Progenitor cell of endocrine pancreas (in vitro differentiated cells): ENCODE results near the gene PC. TPM values are rescaled to one million over a fixed set of nuclear protein-coding genes. Genes with fewer than 3 reads are reported as not detected.

Experiments used
- DNase-seq: peaks from one replicate; pipeline ENCODE4 v3.0.0; 2021; ENCODE audit warnings: low spot score; ENCODE audit not compliant: unreplicated experiment
- H3K27ac Mint-ChIP-seq: 2 replicates; pipeline ENCODE4 v1.8.0; 2021; ENCODE audit warnings: mild to moderate bottlenecking, moderate library complexity, mixed read lengths
- H3K27me3 Mint-ChIP-seq: 2 replicates; pipeline ENCODE4 v1.8.0; 2021; ENCODE audit warnings: mixed read lengths
- H3K36me3 Mint-ChIP-seq: 2 replicates; pipeline ENCODE4 v1.8.0; 2022; ENCODE audit warnings: mixed read lengths; ENCODE audit not compliant: insufficient read depth
- H3K4me1 Mint-ChIP-seq: 2 replicates; pipeline ENCODE4 v1.8.0; 2021; ENCODE audit warnings: low read depth, mixed read lengths
- H3K4me3 Mint-ChIP-seq: 2 replicates; pipeline ENCODE4 v1.8.0; 2021; ENCODE audit warnings: low read depth, mild to moderate bottlenecking, moderate library complexity, mixed read lengths
- H3K9me3 Mint-ChIP-seq: 2 replicates; pipeline ENCODE4 v1.8.0; 2021; ENCODE audit warnings: low read depth, mixed read lengths
- total RNA-seq: library from RNA; stranded (reverse); gene quantifications from 2 replicates; pipeline ENCODE4 v1.2.1, GENCODE V29; 2021
- TF ChIP-seq, protein P1 (sequence below): fragments of 200-600 bp; sonication (generic); IDR thresholded peaks from one replicate; pipeline ENCODE4 v1.5.0; 2021; ENCODE audit warnings: antibody characterized with exemption, mild to moderate bottlenecking; ENCODE audit not compliant: unreplicated experiment

Gene PC
- total RNA-seq, 1 donor from 2014 or later: 25.0 TPM

DNA sequence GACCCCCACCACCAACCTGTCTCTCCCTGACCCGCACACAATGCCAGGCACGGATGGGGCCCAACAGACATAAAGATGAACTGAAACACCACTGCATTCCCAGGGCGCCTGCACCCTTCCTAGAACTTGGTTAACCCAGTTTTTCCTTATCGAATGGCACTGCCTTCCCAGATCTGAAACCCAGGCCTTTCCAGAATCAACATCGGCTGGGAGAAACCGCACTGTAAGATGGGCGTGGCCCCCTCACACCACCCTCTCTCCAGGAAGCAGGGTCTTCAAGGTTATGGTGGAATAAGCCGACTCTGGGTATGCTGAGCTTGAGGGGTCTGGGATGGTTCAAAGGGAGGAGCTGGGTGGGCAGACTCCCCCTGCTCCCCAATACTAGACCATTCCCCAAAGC, 78.2 kb downstream of the PC start:
- no peak for DNase-seq
- Mint-ChIP-seq H3K4me3 (no peak overlapping the region), H3K9me3 (no peaks in the 10 kb centered on the region), H3K27ac (no peak overlapping the region), H3K4me1 (peaks cover 27% of the 10 kb centered on the region), H3K27me3 (peaks cover 15% of the 10 kb centered on the region), H3K36me3 (no peaks in the 10 kb centered on the region)
- TF ChIP-seq, protein P1, sequence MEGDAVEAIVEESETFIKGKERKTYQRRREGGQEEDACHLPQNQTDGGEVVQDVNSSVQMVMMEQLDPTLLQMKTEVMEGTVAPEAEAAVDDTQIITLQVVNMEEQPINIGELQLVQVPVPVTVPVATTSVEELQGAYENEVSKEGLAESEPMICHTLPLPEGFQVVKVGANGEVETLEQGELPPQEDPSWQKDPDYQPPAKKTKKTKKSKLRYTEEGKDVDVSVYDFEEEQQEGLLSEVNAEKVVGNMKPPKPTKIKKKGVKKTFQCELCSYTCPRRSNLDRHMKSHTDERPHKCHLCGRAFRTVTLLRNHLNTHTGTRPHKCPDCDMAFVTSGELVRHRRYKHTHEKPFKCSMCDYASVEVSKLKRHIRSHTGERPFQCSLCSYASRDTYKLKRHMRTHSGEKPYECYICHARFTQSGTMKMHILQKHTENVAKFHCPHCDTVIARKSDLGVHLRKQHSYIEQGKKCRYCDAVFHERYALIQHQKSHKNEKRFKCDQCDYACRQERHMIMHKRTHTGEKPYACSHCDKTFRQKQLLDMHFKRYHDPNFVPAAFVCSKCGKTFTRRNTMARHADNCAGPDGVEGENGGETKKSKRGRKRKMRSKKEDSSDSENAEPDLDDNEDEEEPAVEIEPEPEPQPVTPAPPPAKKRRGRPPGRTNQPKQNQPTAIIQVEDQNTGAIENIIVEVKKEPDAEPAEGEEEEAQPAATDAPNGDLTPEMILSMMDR: no peak

DNA sequence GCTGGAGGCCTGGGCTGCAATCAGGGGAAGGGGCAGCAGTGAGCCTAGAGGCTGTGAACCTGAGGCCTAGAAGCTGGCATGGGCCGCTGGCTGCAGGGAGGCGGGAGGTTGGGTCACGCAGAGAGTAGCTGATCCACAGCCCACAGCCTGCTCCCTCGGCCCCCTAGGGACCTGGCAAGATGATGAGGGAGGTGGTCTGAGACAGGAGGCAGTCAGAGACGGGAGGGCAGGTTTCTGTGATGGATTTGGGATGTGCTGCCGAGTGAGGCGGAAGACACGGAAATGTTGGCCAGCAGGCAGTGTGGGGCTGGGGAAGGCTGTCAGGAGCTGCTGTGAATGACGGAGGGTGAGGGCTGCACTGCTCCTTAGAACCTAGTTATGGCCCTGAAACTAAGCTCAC, 78.6 kb downstream of the PC start:
- Mint-ChIP-seq H3K27me3 (peaks cover 20% of the 10 kb centered on the region), H3K9me3 (no peaks in the 10 kb centered on the region), H3K36me3 (no peaks in the 10 kb centered on the region), H3K4me1 (peaks cover 27% of the 10 kb centered on the region), H3K27ac (no peak overlapping the region), H3K4me3 (no peak overlapping the region)
- DNase-seq: no peak
- TF ChIP-seq, protein P1: no peak

DNA sequence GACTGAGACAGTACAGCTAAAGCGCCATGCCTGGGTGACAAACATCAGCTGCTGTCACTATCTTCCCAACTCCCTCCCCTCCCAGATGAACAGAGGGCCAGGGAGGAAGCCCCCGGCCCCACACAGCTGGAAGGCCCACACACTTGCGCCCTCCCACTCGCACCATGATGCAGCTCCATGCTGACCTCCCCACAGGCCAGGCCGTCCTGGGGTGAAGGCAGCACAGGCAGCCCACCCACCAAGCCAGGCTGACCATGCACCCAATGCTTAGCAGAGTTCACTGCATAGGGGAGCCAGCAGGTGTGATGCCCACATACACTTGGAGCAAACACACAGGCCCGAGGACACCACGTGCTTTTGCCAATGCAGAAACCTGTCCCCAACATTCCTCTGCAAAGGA, 79.2 kb downstream of the PC start:
- Mint-ChIP-seq H3K36me3 (no peaks in the 10 kb centered on the region), H3K4me1 (peaks cover 27% of the 10 kb centered on the region), H3K9me3 (no peaks in the 10 kb centered on the region), H3K4me3 (no peak overlapping the region), H3K27ac (no peak overlapping the region), H3K27me3 (peaks cover 24% of the 10 kb centered on the region)
- no peak for DNase-seq
- TF ChIP-seq, protein P1: no peak

DNA sequence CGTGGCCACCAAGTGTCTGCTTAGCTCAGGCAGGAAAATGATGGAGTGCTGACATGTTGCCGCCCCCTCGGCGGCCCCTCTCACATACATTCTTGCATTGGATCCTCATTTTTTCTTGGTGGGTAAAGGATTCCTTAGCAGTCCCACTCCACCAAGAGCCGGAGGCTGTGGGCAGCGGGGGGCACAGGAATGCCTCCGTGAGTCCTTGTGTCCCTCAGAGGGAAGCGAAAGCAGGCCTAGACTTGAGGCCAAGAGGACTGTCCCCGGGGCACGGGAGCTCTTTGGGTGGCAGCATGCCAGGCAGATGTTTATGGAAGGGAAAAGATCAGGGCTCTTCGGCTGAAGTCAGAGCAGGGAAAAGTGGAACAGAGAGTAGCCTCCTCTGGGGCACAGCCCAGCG, 79.7 kb downstream of the PC start:
- no peak for DNase-seq
- peaks cover 27% of the 10 kb centered on the region for H3K4me1 Mint-ChIP-seq
- H3K27me3 Mint-ChIP-seq: peaks cover 24% of the 10 kb centered on the region
- H3K36me3 Mint-ChIP-seq: no peaks in the 10 kb centered on the region
- H3K9me3 Mint-ChIP-seq: no peaks in the 10 kb centered on the region
- H3K4me3 Mint-ChIP-seq: no peak overlapping the region
- H3K27ac Mint-ChIP-seq: no peak overlapping the region
- TF ChIP-seq, protein P1: no peak

DNA sequence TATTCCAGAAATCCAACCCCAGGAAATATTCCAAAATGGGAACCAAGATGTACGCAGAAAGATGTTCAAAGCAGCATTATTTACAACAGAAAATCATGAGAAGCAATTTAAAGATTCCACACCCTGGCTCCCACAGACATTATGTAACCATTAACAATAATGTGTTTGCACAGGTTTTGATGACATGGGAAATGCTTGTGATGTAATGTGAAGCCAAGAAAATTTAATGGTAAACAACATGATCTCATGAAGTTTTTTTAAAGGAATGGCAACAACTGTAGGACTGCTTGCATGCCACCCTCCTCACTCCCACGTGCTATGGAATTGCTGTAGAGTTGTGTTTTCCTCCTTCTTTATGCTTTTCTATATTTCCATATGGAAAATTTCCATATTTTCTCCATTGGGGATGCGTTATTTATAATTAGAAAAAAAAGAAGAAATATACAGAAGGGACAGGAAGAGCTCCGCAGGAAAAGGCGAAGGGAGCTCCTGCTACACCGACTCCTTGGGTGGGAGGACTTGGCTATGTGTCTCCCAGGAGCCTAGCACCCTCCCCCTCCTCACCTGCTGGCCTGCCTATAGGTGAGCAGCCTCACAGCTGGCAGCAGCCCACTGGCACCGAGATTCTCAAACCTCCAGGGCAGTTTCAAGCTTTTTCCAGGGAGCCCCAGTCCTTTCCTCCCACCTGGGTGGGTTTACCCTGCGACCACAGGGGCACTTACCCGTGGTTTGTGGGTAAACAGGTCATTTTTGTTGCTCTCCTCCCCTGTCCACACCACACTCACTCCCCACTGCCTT, 80.4 kb downstream of the PC start:
- Mint-ChIP-seq H3K4me3 (no peak overlapping the region), H3K9me3 (no peaks in the 10 kb centered on the region), H3K27ac (no peak overlapping the region), H3K4me1 (peaks cover 25% of the 10 kb centered on the region), H3K27me3 (peaks cover 24% of the 10 kb centered on the region), H3K36me3 (no peaks in the 10 kb centered on the region)
- DNase-seq: no peak
- TF ChIP-seq, protein P1: no peak
